Vagina (tissue), 2 donors: ENCODE measurements around the gene CCNH. TPM values are rescaled to one million over a fixed set of nuclear protein-coding genes. Genes with fewer than 3 reads are reported as not detected.

ENCODE experiments used
- DNase-seq, 2 donors: peaks; one replicate each; pipeline ENCODE4 v3.0.0-alpha.2; 2017; ENCODE audit errors: extremely low spot score in 2 of 2
- H3K27ac ChIP-seq: fragments of 200-600 bp; sonication (generic); one replicate; pipeline ENCODE4 v1.5.1; 2019
- H3K27me3 ChIP-seq: fragments of 200-600 bp; sonication (generic); one replicate; pipeline ENCODE4 v1.5.1; 2019
- H3K36me3 ChIP-seq, 2 donors: fragments of 200-600 bp; sonication (generic); one replicate each; pipeline ENCODE4 v1.5.1; 2017 to 2019
- H3K4me1 ChIP-seq: fragments of 200-600 bp; sonication (generic); one replicate; pipeline ENCODE4 v1.5.1; 2019
- H3K4me3 ChIP-seq, 2 donors: fragments of 200-600 bp; sonication (generic); 1 replicate in 1 of 2; 2 replicates in 1 of 2; pipeline ENCODE4 v1.5.1; 2016 to 2019
- H3K9me3 ChIP-seq: fragments of 200-600 bp; sonication (generic); one replicate; pipeline ENCODE4 v1.5.1; 2019
- POLR2A ChIP-seq, 2 donors: fragments of 450-650 bp; IDR thresholded peaks; one replicate each; pipeline ENCODE4 v1.6.1; 2017; ENCODE audit warnings: antibody characterized with exemption in 2 of 2, mild to moderate bottlenecking in 2 of 2, moderate library complexity in 2 of 2
- POLR2AphosphoS5 ChIP-seq, 2 donors: sonication (generic); formaldehyde crosslinking; IDR thresholded peaks; one replicate each; pipeline ENCODE4 v1.9.0; 2017; ENCODE audit warnings: antibody characterized with exemption in 2 of 2, mild to moderate bottlenecking in 2 of 2, low read depth in 1 of 2; ENCODE audit not compliant: insufficient read depth in 1 of 2
- intact Hi-C: fragments of 100-400 bp; cut with DNase I; formaldehyde crosslinking; loops from one replicate; pipeline ENCODE4 v1.15.1; 2023
- small RNA-seq: library from RNA; depleted of rRNA; stranded (forward); fragments of <200 nt; gene quantifications from one replicate; pipeline ENCODE3, GENCODE V24; 2016
- total RNA-seq: library from RNA; depleted of rRNA; stranded (reverse); fragments of >200 nt; gene quantifications from one replicate; pipeline ENCODE4 v1.2.3, GENCODE V29; 2016
- TF ChIP-seq, protein P1 (sequence below), 3 experiments: fragments of 450-650 bp in 2 of 3; fragments of 200-600 bp in 1 of 3; sonication (generic) in 1 of 3; IDR thresholded peaks; one replicate each; pipeline ENCODE4 v1.5.1; 2017 to 2019; ENCODE audit warnings: antibody characterized with exemption in 3 of 3, mild to moderate bottlenecking in 2 of 3, moderate library complexity in 2 of 3

CCNH gene
- total RNA-seq, 1 donor from 2014 or later, result 112 TPM

DNA sequence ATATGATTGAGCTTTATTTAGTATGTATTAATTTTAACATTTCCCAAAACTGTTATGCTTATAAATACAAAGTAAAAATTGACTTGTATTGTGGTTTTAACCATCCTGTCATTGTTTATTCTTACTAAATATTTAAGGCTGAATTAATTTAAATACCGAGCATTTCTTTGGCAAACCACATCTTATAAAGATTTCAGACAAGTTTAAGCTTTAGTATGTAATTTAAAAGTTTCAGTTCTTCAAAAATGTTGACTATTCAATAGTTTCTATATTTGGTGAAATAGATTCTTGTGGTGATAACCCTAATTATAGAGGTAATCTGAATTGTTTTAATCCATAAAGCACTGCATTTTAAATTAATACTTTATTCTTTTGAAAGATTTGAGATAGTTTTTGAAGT is 65.5 kb downstream of the CCNH start:
- Histone ChIP-seq H3K27ac (no peak overlapping the region), H3K36me3 (peaks cover 0 to 17% of the 10 kb centered on the region in 2 donors), H3K9me3 (no peaks in the 10 kb centered on the region), H3K4me3 (no peak overlapping the region), H3K4me1 (no peaks in the 10 kb centered on the region), H3K27me3 (no peaks in the 10 kb centered on the region)
- no peak for DNase-seq
- intact Hi-C loops, result no loop called here
- TF ChIP-seq POLR2A (IDR thresholded peaks at IDR 0.05) (no peak), POLR2AphosphoS5 (IDR thresholded peaks at IDR 0.05; ENCODE audit: insufficient read depth in 1 of 2, low read depth in 1 of 2) (no peak)
- TF ChIP-seq, protein P1, sequence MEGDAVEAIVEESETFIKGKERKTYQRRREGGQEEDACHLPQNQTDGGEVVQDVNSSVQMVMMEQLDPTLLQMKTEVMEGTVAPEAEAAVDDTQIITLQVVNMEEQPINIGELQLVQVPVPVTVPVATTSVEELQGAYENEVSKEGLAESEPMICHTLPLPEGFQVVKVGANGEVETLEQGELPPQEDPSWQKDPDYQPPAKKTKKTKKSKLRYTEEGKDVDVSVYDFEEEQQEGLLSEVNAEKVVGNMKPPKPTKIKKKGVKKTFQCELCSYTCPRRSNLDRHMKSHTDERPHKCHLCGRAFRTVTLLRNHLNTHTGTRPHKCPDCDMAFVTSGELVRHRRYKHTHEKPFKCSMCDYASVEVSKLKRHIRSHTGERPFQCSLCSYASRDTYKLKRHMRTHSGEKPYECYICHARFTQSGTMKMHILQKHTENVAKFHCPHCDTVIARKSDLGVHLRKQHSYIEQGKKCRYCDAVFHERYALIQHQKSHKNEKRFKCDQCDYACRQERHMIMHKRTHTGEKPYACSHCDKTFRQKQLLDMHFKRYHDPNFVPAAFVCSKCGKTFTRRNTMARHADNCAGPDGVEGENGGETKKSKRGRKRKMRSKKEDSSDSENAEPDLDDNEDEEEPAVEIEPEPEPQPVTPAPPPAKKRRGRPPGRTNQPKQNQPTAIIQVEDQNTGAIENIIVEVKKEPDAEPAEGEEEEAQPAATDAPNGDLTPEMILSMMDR (IDR thresholded peaks at IDR 0.05), result no peak

Small RNA genes lying within 50 kb of the gene (small RNA-seq; reads per million reads assigned to genes)
- gene RNU6-727P, result not detected

Other genes starting within 250 kb of the CCNH start
- 22.1 TPM for gene RASA1, start 145.0 kb downstream of the CCNH start, total RNA-seq